ENCODE data around the gene PCNA.
"Not testable (repeated sequence)": the region's sequence is repeated elsewhere in the genome, so short reads cannot be mapped to it uniquely, and the experiment has no call there.

Gene PCNA

GRCh38 chr20:5095931-5096330 is 23.8 kb downstream of the PCNA start:
- DNase-seq: no peak

GRCh38 chr20:5095454-5095853 is 24.3 kb downstream of the PCNA start:
- no peak for DNase-seq

GRCh38 chr20:5092765-5093339 is 26.9 kb downstream of the PCNA start:
- no peak for DNase-seq

- DNase-seq: no peak
Observed at GRCh38 chr20:5091902-5092301, 27.9 kb downstream of the PCNA start.

- no peak for DNase-seq
Observed at GRCh38 chr20:5090191-5090590, 29.6 kb downstream of the PCNA start.

- DNase-seq: no peak
Observed at GRCh38 chr20:5088688-5089087, 31.1 kb downstream of the PCNA start.

- no peak for DNase-seq
Observed at GRCh38 chr20:5085380-5085779, 34.4 kb downstream of the PCNA start.

- DNase-seq: no peak
Observed at GRCh38 chr20:5080384-5080877, 39.3 kb downstream of the PCNA start.

- no peak for DNase-seq
Observed at GRCh38 chr20:5078399-5078958, 41.3 kb downstream of the PCNA start.

GRCh38 chr20:5077761-5078387 is 41.9 kb downstream of the PCNA start:
- no peak for DNase-seq

GRCh38 chr20:5076913-5077312 is 42.8 kb downstream of the PCNA start:
- not testable (repeated sequence) for DNase-seq

GRCh38 chr20:5074232-5074674 is 45.5 kb downstream of the PCNA start:
- DNase-seq: no peak

- peak; percentile 62 for DNase-seq
Observed at GRCh38 chr20:5073660-5074231, 46.0 kb downstream of the PCNA start.

GRCh38 chr20:5072756-5073659 is 46.8 kb downstream of the PCNA start:
- DNase-seq: peak; percentile 56

GRCh38 chr20:5071942-5072341 is 47.8 kb downstream of the PCNA start:
- DNase-seq: not testable (repeated sequence)

- DNase-seq: no peak
Observed at GRCh38 chr20:5070570-5070969, 49.2 kb downstream of the PCNA start.

- DNase-seq: no peak
Observed at GRCh38 chr20:5070081-5070480, 49.7 kb downstream of the PCNA start.

GRCh38 chr20:5069141-5069806 is 50.5 kb downstream of the PCNA start:
- DNase-seq: no peak

GRCh38 chr20:5067877-5068645 is 51.7 kb downstream of the PCNA start:
- DNase-seq: peak; percentile 57

- DNase-seq: peak; percentile 78
Observed at GRCh38 chr20:5065879-5066383, 53.8 kb downstream of the PCNA start.

- DNase-seq: peak; percentile 57
Observed at GRCh38 chr20:5065166-5065878, 54.4 kb downstream of the PCNA start.

Data from islet precursor cell (in vitro differentiated cells).